ENCODE results near the gene GSS.

GSS gene

DNA sequence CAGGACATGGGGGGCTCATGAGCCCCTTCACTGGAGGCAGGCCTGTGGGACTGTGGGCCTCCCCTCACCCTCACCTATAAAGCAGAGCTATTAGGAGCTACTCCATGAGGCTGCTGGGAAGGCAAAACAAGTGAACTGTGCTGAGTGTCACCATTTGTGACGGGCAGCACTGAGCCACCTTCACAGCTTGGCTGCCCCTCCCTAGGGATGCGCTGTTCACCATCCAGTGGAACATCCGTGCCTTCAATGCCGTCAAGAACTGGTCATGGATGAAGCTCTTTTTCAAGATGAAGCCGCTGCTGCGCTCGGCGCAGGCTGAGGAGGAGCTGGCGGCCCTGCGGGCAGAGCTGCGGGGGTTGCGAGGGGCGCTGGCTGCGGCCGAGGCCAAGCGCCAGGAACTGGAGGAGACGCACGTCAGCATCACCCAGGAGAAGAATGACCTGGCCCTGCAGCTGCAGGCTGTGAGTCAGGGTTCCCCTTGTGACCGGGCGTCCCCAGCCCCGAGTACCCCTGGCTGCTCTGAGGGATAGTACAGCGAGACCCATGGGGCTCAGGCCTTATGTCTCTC, 38.4 kb upstream of the GSS start:
- DNase-seq, result no peak

- DNase-seq, result no peak
These were observed 37.3 kb upstream of the GSS start for GRCh38 chr20:34992751-34993417.

DNA sequence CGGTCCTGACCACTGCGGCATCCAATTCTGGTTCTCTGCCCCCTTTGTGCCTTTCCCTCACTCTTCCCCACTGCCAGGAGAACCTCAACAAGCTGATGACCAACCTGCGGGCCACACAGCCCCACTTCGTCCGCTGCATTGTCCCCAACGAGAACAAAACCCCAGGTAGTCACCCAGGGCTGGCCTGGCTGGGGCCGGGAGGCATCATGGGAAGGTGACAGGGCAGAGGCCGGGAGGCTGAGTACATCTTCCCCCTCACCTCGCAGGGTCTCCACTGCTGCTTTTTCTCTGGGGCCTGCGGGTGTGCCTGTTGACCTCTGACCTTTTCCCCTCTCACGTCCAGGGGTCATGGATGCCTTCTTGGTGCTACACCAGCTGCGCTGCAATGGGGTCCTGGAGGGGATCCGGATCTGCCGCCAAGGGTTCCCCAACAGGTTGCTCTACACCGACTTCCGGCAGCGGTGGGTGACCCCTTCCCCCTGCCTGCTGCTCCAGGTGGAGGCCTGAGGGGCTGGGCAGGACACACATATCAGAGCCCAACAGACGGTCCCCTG, 35.1 kb upstream of the GSS start:
- DNase-seq, result no peak

DNA sequence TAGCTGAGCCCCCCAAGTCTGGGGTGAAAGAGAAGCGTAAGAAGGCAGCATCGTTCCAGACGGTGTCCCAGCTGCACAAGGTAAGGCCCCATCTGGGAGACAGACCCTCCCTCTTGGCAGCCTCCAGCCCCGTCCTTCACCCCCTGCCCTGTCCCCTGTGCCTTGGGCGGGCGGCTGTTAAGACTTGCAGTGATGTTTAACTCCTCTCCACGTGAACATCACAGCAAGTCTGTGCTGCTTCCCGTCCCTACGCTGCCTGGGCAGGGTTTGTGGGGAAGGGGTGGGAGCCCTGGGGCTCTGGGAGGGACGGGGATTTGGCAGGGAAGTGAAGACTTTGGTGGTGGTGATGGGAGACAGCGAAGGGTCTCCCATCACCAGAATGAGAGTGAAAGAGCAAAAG, 34.6 kb upstream of the GSS start:
- no peak for DNase-seq

DNA sequence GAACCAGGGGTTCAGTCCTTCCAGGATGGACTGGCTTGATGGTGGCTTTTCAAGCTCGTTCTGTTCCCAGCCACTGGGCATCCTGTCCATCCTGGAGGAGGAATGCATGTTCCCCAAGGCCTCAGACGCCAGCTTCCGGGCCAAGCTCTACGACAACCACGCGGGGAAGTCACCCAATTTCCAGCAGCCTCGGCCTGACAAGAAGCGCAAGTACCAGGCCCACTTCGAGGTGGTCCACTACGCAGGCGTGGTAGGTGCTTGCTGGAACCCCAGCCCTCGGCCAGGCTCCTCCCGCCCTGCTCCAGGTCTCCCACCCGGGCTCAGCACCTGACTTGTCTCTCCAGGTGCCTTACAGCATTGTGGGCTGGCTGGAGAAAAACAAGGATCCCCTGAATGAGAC, 34.1 kb upstream of the GSS start:
- DNase-seq, result no peak

GRCh38 chr20:34989118-34989517, 33.5 kb upstream of the GSS start:
- DNase-seq, result no peak

DNA sequence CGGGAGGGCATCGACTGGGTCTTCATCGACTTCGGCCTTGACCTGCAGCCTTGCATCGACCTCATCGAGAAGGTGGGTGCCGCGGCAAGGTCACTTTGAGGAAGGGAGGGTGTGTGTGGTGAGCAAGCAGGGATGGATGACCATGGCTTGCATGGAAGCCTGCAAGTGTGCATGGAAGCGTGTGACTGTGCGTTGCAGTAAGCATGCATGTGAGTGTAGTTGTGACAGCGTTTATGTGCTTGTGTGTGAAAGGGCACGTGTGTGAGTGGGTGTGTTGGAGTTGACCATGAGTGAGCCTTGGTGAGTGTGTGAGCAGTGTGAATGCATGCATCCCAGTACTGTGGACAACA, 32.6 kb upstream of the GSS start:
- no peak for DNase-seq

GRCh38 chr20:34987288-34988190, 31.9 kb upstream of the GSS start:
- no peak for DNase-seq

DNA sequence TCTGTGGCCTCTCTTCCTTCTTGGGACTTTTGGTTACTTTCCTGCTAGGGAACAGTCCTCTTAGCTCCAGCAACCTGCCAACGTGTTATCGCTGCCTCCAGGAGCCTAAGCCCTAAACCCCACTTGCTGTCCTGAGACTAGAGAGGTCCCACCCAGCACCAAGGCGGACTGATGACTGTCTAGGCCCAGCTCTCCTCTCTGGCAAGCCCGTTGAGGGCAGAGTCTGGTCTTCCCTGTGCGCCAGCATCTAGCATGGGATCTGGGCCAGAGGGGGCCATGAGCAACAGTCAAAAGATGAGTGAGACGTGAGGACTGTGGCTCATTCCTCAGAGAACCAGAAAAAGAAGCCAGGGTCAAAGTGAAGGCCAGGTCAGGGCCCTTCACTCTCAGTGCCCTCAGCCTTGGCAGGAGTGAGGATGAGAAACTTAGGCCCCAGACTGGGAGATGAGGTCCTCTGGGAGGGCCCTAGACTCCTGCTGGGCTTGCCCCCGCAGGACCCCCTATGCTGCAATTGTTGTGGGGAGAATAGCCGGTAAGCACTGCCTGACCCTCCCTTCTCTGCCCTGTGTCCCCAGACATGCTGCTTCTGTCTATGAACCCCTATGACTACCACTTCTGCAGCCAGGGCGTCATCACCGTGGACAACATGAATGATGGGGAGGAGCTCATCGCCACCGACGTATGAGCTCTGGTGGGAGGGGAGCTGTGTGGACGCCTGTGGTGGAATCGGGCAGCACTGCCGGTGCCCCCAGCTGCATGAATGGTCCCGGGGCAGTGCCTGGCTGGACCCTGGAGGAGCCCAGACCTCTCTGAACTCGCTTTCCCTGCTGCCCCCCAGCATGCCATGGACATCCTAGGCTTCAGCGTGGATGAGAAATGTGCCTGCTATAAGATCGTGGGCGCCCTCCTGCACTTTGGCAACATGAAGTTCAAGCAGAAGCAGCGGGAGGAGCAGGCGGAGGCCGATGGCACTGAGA, 31.0 kb upstream of the GSS start:
- DNase-seq, result no peak

GRCh38 chr20:34985461-34986310, 30.1 kb upstream of the GSS start:
- DNase-seq, result no peak

- no peak for DNase-seq
These were observed 29.2 kb upstream of the GSS start for GRCh38 chr20:34984756-34985261.

DNA sequence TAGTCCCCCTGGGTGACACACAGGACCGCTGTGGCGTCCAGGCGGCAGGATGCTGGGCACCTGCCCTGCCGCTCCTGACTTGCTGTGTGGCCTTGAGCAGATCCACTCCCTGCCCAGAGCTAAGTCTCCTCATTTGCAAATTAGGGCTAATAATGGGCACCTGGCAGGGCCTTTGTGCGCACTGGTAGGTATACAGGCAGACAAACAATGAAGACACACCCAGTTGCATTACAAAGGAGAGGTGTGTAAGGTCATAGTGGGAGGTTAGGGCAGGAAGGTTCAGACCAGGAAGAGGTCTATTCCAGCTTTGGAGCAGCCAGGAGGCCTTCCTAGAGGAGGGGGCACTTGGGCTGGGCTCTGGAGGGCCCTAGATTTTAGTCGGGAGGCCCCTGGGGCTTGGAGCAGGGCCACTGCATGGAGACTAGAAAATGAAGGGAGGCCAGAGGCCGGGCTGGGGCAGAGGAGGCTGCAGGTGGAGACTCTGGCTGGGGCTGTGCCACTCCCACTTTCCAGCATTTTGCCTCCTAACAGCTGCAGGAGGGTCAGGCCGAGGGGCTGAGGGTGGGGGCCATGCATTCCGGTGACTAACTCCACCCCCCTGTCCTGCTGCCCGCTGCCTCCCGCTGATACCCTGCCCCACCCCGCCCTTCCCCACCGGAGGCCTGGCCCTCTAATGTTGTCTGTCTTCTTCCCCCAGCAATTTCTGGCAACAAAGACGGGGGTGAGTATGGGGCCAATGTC, 28.6 kb upstream of the GSS start:
- DNase-seq, result no peak

GRCh38 chr20:34983089-34983820, 27.6 kb upstream of the GSS start:
- DNase-seq, result no peak

DNA sequence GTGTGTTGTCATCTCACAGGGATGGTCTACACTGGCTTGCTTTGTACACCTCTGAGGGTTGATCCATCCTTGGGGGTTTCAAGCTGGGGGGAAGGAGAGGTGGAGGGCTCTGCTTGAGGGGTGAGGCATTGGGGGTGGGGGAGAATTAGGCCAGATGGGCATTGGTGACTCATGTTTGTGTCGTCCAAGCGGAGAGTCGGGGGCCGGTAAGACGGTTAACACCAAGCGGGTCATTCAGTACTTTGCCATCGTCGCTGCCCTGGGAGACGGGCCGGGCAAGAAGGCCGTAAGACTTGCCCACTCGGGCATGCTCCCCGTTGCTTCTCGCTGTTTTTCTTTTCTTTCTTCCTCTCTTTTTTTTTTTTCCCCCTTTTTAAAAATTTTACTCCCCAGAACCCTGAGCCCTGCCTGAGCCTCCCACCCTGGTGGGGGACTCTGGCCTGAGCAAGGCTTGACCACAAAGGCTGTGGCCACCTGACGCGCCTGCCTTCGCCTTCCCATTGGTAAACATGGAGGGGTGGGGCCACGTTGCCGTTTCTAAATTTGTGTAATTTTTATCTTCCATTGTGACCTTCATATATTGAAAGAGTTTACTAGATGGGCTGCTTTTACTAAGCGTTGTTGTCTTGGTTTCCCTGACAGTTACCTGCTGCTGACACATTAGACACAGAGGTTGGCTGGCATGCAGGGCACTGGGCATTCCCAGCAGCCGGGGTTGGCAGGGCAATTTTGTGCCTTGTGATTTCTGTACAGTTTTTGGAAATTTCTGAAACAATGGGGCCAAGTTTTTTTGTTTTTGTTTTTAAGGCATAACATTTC, 26.9 kb upstream of the GSS start:
- no peak for DNase-seq

DNA sequence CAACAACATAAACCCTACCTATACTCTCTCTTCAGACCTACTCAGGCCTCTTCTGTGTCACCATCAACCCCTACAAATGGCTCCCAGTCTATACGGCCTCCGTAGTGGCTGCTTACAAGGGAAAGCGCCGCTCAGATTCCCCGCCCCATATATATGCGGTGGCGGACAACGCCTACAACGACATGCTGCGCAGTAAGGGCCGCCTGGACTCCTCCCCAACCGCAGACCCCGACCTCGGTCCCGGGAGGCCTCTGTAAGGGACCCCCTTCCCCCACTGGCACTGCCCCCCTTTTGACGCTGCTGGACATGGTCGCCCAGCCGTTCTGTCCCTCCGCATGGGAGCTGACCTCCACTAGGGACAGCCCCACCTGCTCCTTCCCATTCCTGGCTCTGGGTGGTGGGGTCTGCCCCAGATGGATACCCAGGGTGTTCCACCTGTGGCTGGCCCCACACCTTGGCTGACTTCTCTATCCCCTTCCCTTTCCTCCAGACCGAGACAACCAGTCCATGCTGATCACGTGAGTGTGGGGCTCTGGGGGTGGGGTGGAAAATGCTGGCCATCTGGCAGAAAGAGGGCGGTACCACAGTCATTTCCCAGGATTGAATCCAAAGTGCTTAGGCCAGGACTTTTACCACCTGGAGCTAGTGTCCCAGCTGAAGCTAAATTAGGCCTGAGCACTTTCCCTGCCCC, 25.1 kb upstream of the GSS start:
- DNase-seq, result no peak

- no peak for DNase-seq
These were observed 24.0 kb upstream of the GSS start for GRCh38 chr20:34979366-34980153.

GRCh38 chr20:34978092-34978744, 22.6 kb upstream of the GSS start:
- no peak for DNase-seq
